HPDE6-E6E7 (cell line): ENCODE measurements around the gene ADAMTSL5.

Experiments used
- DNase-seq: peaks from one replicate; pipeline ENCODE4 v3.0.0; 2011; ENCODE audit warnings: missing footprints; ENCODE audit errors: extremely low spot score

The ADAMTSL5 gene

GRCh38 chr19:1466461-1467214, 46.2 kb downstream of the ADAMTSL5 start:
- DNase-seq, result no peak

GRCh38 chr19:1466018-1466460, 46.8 kb downstream of the ADAMTSL5 start:
- no peak for DNase-seq

- DNase-seq, result no peak
These were observed 47.4 kb downstream of the ADAMTSL5 start for GRCh38 chr19:1465191-1466016.

- DNase-seq, result no peak
These were observed 51.0 kb downstream of the ADAMTSL5 start for GRCh38 chr19:1461862-1462261.

- no peak for DNase-seq
These were observed 52.5 kb downstream of the ADAMTSL5 start for GRCh38 chr19:1460033-1460995.

GRCh38 chr19:1459479-1459878, 53.3 kb downstream of the ADAMTSL5 start:
- DNase-seq, result no peak

- no peak for DNase-seq
These were observed 54.9 kb downstream of the ADAMTSL5 start for GRCh38 chr19:1457892-1458291.

GRCh38 chr19:1457031-1457739, 55.6 kb downstream of the ADAMTSL5 start:
- DNase-seq, result no peak

GRCh38 chr19:1456121-1456900, 56.5 kb downstream of the ADAMTSL5 start:
- DNase-seq, result no peak

GRCh38 chr19:1455336-1456120, 57.3 kb downstream of the ADAMTSL5 start:
- peak; percentile 78 for DNase-seq
